ENCODE measurements around the gene PATL2.

GRCh38 chr15:44682211-44682610 lies 28.9 kb downstream of the PATL2 start:
- TF ChIP-seq CTCF (IDR thresholded peaks at IDR 0.05) (no peak), EZH2 (IDR thresholded peaks at IDR 0.05; ENCODE audit: borderline replicate concordance, insufficient read depth, low read depth, low read length, poor library complexity, severe bottlenecking) (no peak)

Data from B cell (primary cell).